PC-3 (cell line): ENCODE measurements around the gene CERS2. TPM values are rescaled to one million over a fixed set of nuclear protein-coding genes. Genes with fewer than 3 reads are reported as not detected.

Experiments
- ATAC-seq: fragments of 200-7000 bp; cut with Tn5 transposase; 2 replicates; pipeline ENCODE4 v1.9.1; 2020; ENCODE audit warnings: mild to moderate bottlenecking, moderate library complexity
- BruUV-seq: library from RNA; stranded (reverse); fragments of 400-500 nt; replicated peaks from 2 replicates; lab custom pipeline; 2021; lab: Mats Ljungman, UMichigan
- CTCF ChIA-PET: fragments of 300-600 bp; sonication (Branson Sonifier 250); formaldehyde crosslinking; loops from one replicate; lab custom pipeline; 2022; ENCODE audit warnings: antibody characterized with exemption; lab: Charles Lee
- POLR2A ChIA-PET: fragments of 300-600 bp; sonication (Branson Sonifier 250); formaldehyde crosslinking; loops from one replicate; lab custom pipeline; 2022; ENCODE audit warnings: antibody characterized with exemption; ENCODE audit not compliant: unreplicated experiment; lab: Charles Lee
- DNase-seq: peaks from one replicate; pipeline ENCODE4 v3.0.0-alpha.2; 2015
- H2AFZ ChIP-seq: fragments of 300-600 bp; sonication (generic); 2 replicates; pipeline ENCODE4 v1.6.0; 2016; ENCODE audit warnings: antibody characterized with exemption, low read length
- H3F3A ChIP-seq: fragments of 300-600 bp; sonication (generic); one replicate; pipeline ENCODE4 v1.6.0; 2017; ENCODE audit warnings: antibody characterized with exemption, low read length, control low read depth, mild to moderate bottlenecking; ENCODE audit not compliant: unreplicated experiment
- H3K27ac ChIP-seq: fragments of 300-600 bp; sonication (generic); 2 replicates; pipeline ENCODE4 v1.5.1; 2016; ENCODE audit warnings: mild to moderate bottlenecking, low read length
- H3K27me3 ChIP-seq: fragments of 300-600 bp; sonication (generic); 2 replicates; pipeline ENCODE4 v1.6.1; 2016; ENCODE audit warnings: low read length, mixed read lengths
- H3K36me3 ChIP-seq: fragments of 300-600 bp; sonication (generic); 2 replicates; pipeline ENCODE4 v1.6.1; 2016; ENCODE audit warnings: low read depth, mixed run types, low read length, mixed read lengths
- H3K4me1 ChIP-seq: fragments of 300-600 bp; sonication (generic); 2 replicates; pipeline ENCODE4 v1.5.1; 2016; ENCODE audit warnings: low read length; ENCODE audit not compliant: insufficient read depth
- H3K4me2 ChIP-seq: fragments of 300-600 bp; sonication (generic); 2 replicates; pipeline ENCODE4 v1.6.0; 2016; ENCODE audit warnings: low read length
- H3K4me3 ChIP-seq: fragments of 300-600 bp; sonication (generic); 2 replicates; pipeline ENCODE4 v1.5.1; 2016; ENCODE audit warnings: mild to moderate bottlenecking, low read length, mixed read lengths
- H3K79me2 ChIP-seq: fragments of 300-600 bp; sonication (generic); 2 replicates; pipeline ENCODE4 v1.6.1; 2017; ENCODE audit warnings: low read length, mixed read lengths
- H3K9ac ChIP-seq: fragments of 300-600 bp; sonication (generic); 2 replicates; pipeline ENCODE4 v1.6.0; 2016; ENCODE audit warnings: mild to moderate bottlenecking, low read length
- H3K9me2 ChIP-seq: fragments of 300-600 bp; sonication (generic); replicated peaks from 2 replicates; pipeline ENCODE4 v1.6.1; 2016; ENCODE audit warnings: mixed run types, low read length, mixed read lengths
- H3K9me3 ChIP-seq: fragments of 300-600 bp; sonication (generic); 2 replicates; pipeline ENCODE4 v1.6.1; 2016; ENCODE audit warnings: low read length, mixed read lengths
- H4K20me1 ChIP-seq: fragments of 300-600 bp; sonication (generic); 2 replicates; pipeline ENCODE4 v1.6.1; 2016; ENCODE audit warnings: low read length, mixed read lengths
- EZH2 ChIP-seq: fragments of 300-600 bp; sonication (generic); IDR thresholded peaks from one replicate; pipeline ENCODE4 v1.6.1; 2017; ENCODE audit warnings: antibody characterized with exemption, mild to moderate bottlenecking, low read length; ENCODE audit not compliant: unreplicated experiment
- EZH2phosphoT487 ChIP-seq: fragments of 300-600 bp; sonication (generic); IDR thresholded peaks from 2 replicates; pipeline ENCODE4 v1.6.1; 2018; ENCODE audit warnings: mild to moderate bottlenecking, antibody characterized with exemption, low read length, borderline replicate concordance
- intact Hi-C: fragments of 100-400 bp; cut with micrococcal nuclease; formaldehyde crosslinking; loops from 2 replicates; pipeline ENCODE4 v1.9.0; 2023
- total RNA-seq: library from RNA; depleted of rRNA; stranded (reverse); fragments of >200 nt; gene quantifications from 2 replicates; pipeline ENCODE4 v1.2.3, GENCODE V29; 2014
- TF ChIP-seq, protein P1 (sequence below): fragments of 300-600 bp; sonication (generic); conservative IDR thresholded peaks from 2 replicates; pipeline ENCODE4 v1.5.1; 2017; ENCODE audit warnings: antibody characterized with exemption, low read depth, mild to moderate bottlenecking, low read length

CERS2 gene
- total RNA-seq, 1 experiment from 2014 or later = 176 TPM

DNA sequence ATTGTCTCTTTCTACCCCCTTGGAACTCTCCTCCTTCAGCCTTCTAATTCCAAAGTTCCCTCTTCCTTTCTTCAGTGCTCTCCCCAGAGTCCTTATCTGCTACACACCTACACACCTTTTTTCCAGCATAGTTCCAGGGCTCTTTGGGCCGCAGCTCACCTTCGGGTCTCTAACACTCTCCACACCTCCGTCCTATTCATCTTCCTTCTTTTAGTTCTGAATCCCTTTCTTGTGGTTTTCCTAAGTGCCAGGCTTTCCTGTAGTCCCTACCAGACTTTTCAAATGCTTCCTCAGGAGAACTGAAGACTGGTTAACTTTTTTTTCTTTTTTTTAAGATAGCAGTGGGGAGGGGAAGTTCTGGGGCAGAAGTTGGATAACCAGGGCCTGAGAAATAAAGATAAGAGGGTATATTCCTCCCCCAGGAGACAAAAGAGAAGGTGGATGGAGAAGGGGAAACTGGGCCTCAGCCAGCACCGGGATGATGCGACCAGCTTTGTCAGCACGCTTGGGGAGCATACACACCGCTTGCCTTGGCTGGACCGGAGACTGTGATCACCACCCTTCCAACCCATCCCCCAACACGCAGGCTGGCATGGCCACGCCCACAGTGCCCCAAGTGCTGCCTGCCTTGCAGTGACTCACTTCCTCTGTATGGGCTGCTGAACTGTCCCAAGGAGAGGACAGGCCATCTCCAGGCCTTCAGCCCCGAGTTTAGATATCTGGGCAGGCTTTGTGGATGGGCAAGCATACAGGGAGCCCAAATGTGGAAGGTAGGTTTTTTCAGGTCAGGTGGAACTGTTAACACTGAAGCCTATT, 2.5 kb upstream of the CERS2 start:
- ATAC-seq = peak; percentile 59
- H3K4me1 ChIP-seq = peaks cover 50% of the 10 kb centered on the region
- H3K4me3 ChIP-seq = peak overlapping the region; percentile 7; the same call in 1 of the 2 replicates
- ChIA-PET POLR2A (no interaction called here), CTCF (interaction anchor here (0.6 kb wide), 1 partner anchor 19 kb away, joined by 5 read pairs; no protein-coding TSS in a partner anchor)
- H3K36me3 ChIP-seq = no peaks in the 10 kb centered on the region; the same call in 1 of the 2 replicates
- H3F3A ChIP-seq = peaks cover 4% of the 10 kb centered on the region
- peak overlapping the region; percentile 2; the same call in 1 of the 2 replicates for H3K9ac ChIP-seq
- H3K9me3 ChIP-seq = no peaks in the 10 kb centered on the region
- peak overlapping the region; percentile 69 for H3K4me2 ChIP-seq
- peaks cover 21% of the 10 kb centered on the region for H3K79me2 ChIP-seq
- intact Hi-C loops = loop anchor here (5.0 kb wide), 1 partner anchor 355 kb away; no protein-coding TSS in a partner anchor
- H4K20me1 ChIP-seq = peaks cover 13% of the 10 kb centered on the region
- peak; percentile 94 for DNase-seq
- no TSS peak for BruUV-seq
- no peaks in the 10 kb centered on the region for H3K27me3 ChIP-seq
- TF ChIP-seq EZH2phosphoT487 = no peak
- no peak for TF ChIP-seq EZH2
- TF ChIP-seq, protein P1, sequence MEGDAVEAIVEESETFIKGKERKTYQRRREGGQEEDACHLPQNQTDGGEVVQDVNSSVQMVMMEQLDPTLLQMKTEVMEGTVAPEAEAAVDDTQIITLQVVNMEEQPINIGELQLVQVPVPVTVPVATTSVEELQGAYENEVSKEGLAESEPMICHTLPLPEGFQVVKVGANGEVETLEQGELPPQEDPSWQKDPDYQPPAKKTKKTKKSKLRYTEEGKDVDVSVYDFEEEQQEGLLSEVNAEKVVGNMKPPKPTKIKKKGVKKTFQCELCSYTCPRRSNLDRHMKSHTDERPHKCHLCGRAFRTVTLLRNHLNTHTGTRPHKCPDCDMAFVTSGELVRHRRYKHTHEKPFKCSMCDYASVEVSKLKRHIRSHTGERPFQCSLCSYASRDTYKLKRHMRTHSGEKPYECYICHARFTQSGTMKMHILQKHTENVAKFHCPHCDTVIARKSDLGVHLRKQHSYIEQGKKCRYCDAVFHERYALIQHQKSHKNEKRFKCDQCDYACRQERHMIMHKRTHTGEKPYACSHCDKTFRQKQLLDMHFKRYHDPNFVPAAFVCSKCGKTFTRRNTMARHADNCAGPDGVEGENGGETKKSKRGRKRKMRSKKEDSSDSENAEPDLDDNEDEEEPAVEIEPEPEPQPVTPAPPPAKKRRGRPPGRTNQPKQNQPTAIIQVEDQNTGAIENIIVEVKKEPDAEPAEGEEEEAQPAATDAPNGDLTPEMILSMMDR = no peak
- peak overlapping the region; percentile 49 for H3K27ac ChIP-seq
- no peaks in the 10 kb centered on the region for H3K9me2 ChIP-seq
- peak overlapping the region; percentile 52 for H2AFZ ChIP-seq

DNA sequence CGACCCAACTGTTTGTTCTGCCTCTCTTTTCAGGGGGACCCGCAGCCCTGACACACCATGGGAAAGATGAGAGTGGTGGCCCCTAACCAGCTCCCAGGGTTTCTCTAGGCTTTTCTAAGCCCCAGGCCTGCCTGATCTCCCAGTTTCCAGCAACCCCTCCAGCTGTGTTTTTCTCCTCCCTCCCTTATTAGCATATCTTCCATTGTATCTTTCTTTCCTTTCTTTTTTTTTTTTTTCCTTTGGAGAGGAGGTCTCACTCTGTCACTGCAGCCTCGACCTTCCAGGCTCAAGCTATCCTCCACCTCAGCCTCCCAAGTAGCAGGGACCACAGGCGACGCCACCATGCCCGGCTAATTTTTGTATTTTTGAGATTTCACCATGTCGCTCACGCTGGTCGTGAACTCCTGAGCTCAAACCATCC, 1.8 kb upstream of the CERS2 start:
- TF ChIP-seq, protein P1 = no peak
- TF ChIP-seq EZH2phosphoT487 (no peak), EZH2 (no peak)
- Histone ChIP-seq H3K9me2 (no peaks in the 10 kb centered on the region), H4K20me1 (peaks cover 19% of the 10 kb centered on the region), H3K4me3 (no peak overlapping the region), H3K9me3 (no peaks in the 10 kb centered on the region), H3K4me2 (no peak overlapping the region), H3K4me1 (peaks cover 50% of the 10 kb centered on the region), H3K27me3 (no peaks in the 10 kb centered on the region), H2AFZ (no peak overlapping the region), H3K36me3 (no peaks in the 10 kb centered on the region; the same call in 1 of the 2 replicates), H3K79me2 (peaks cover 28% of the 10 kb centered on the region), H3K27ac (peak overlapping the region; percentile 49; the same call in 1 of the 2 replicates), H3K9ac (no peak overlapping the region), H3F3A (peaks cover 4% of the 10 kb centered on the region)
- DNase-seq (no peak), ATAC-seq (no peak)
- intact Hi-C loops = loop anchor here (5.0 kb wide), 1 partner anchor 354 kb away; no protein-coding TSS in a partner anchor
- no TSS peak for BruUV-seq
- POLR2A ChIA-PET = no interaction called here
- CTCF ChIA-PET = interaction anchor here (0.6 kb wide), 2 partner anchors 20 to 82 kb away, joined by 4 to 5 read pairs; no protein-coding TSS in a partner anchor
